Gastroesophageal sphincter (tissue), 4 donors: ENCODE data around the gene STRIP1. TPM values are rescaled to one million over a fixed set of nuclear protein-coding genes. Genes with fewer than 3 reads are reported as not detected.

Experiments used
- ATAC-seq: fragments of 150-250 bp; one replicate; pipeline ENCODE4 v1.9.1; 2016; ENCODE audit warnings: mild to moderate bottlenecking, moderate library complexity
- H3K27ac ChIP-seq, 4 donors: fragments of 200-600 bp; sonication (generic) in 3 of 4; 1 replicate in 3 of 4; 2 replicates in 1 of 4; pipeline ENCODE4 v1.5.1; 2016 to 2019
- H3K27me3 ChIP-seq: fragments of 200-600 bp; sonication (generic); one replicate; pipeline ENCODE4 v1.5.1; 2019
- H3K36me3 ChIP-seq, 2 donors: fragments of 200-600 bp; sonication (generic); one replicate each; pipeline ENCODE4 v1.5.1; 2019; ENCODE audit warnings: control low read depth in 1 of 2
- H3K4me1 ChIP-seq, 3 donors: fragments of 200-600 bp; sonication (generic); 1 replicate in 2 of 3; 2 replicates in 1 of 3; pipeline ENCODE4 v1.5.1; 2016 to 2019; ENCODE audit warnings: control low read depth in 2 of 3
- H3K4me3 ChIP-seq, 2 donors: fragments of 200-600 bp; sonication (generic); one replicate each; pipeline ENCODE4 v1.5.1; 2019; ENCODE audit warnings: mild to moderate bottlenecking in 1 of 2, moderate library complexity in 1 of 2
- H3K9me3 ChIP-seq, 3 donors: fragments of 200-600 bp; sonication (generic); one replicate each; pipeline ENCODE4 v1.5.1; 2017 to 2019; ENCODE audit warnings: control low read depth in 2 of 3
- CTCF ChIP-seq, 4 experiments: fragments of 200-600 bp in 2 of 4; fragments of 450-650 bp in 2 of 4; sonication (generic) in 1 of 4; IDR thresholded peaks; one replicate each; pipeline ENCODE4 v1.5.1; 2017 to 2019; ENCODE audit warnings: antibody characterized with exemption in 4 of 4, mild to moderate bottlenecking in 2 of 4, moderate library complexity in 2 of 4
- EP300 ChIP-seq: sonication (generic); formaldehyde crosslinking; IDR thresholded peaks from one replicate; pipeline ENCODE4 v1.6.1; 2017; ENCODE audit warnings: antibody characterized with exemption, mild to moderate bottlenecking
- POLR2A ChIP-seq, 2 donors: fragments of 450-650 bp; IDR thresholded peaks; one replicate each; pipeline ENCODE4 v1.6.1; 2017; ENCODE audit warnings: antibody characterized with exemption in 2 of 2, mild to moderate bottlenecking in 2 of 2, moderate library complexity in 1 of 2
- POLR2AphosphoS5 ChIP-seq: sonication (generic); formaldehyde crosslinking; IDR thresholded peaks from one replicate; pipeline ENCODE4 v1.6.1; 2017; ENCODE audit warnings: antibody characterized with exemption
- WGBS, 2 donors: methylation state at CpG; one replicate each; pipeline ENCODE4 v1.1.5; 2018; ENCODE audit warnings: low coverage in 1 of 2; 5-methylcytosine and 5-hydroxymethylcytosine counted together
- total RNA-seq, 4 donors: library from RNA; depleted of rRNA; stranded (reverse); fragments of >200 nt; gene quantifications; one replicate each; pipeline ENCODE4 v1.1.0, GENCODE V29; 2016

STRIP1 gene
- total RNA-seq, 4 donors from 2014 or later = 29.3 to 46.9 (median 35.9) TPM

- ATAC-seq = no peak
Observed at GRCh38 chr1:109995536-109995935, 38.9 kb upstream of the STRIP1 start.

GRCh38 chr1:109996476-109996875 lies 37.9 kb upstream of the STRIP1 start:
- Histone ChIP-seq H3K27me3 (no peaks in the 10 kb centered on the region), H3K4me3 (no peak overlapping the region), H3K4me1 (peaks cover 15 to 82% (median 33%) of the 10 kb centered on the region in 3 donors), H3K36me3 (no peaks in the 10 kb centered on the region), H3K27ac (peak overlapping the region in 3 of 4 donors; percentile 34 to 80 (median 70)), H3K9me3 (no peaks in the 10 kb centered on the region)
- WGBS, 2 donors = 75 to 96% methylated on average over 2 to 4 of the region's 5 CpGs
- TF ChIP-seq POLR2A (IDR thresholded peaks at IDR 0.05) (no peak), POLR2AphosphoS5 (no peak), CTCF (IDR thresholded peaks at IDR 0.05) (no peak), EP300 (no peak)
- no peak for ATAC-seq

More at GRCh38 chr1:109995536-109995935, 38.9 kb upstream of the STRIP1 start:
- H3K9me3 ChIP-seq = no peaks in the 10 kb centered on the region
- no peak for TF ChIP-seq EP300
- TF ChIP-seq POLR2A (IDR thresholded peaks at IDR 0.05) = no peak
- TF ChIP-seq POLR2AphosphoS5 = no peak
- no peak for TF ChIP-seq CTCF (IDR thresholded peaks at IDR 0.05)
- H3K36me3 ChIP-seq = no peaks in the 10 kb centered on the region
- peak overlapping the region; percentile 70 to 80 (median 74) for H3K27ac ChIP-seq
- H3K27me3 ChIP-seq = no peaks in the 10 kb centered on the region
- WGBS, 2 donors = 94 to 100% methylated on average over 2 of the region's 2 CpGs
- H3K4me1 ChIP-seq = peaks cover 15 to 91% (median 33%) of the 10 kb centered on the region in 3 donors
- H3K4me3 ChIP-seq = no peak overlapping the region

GRCh38 chr1:109997204-109997866 lies 37.1 kb upstream of the STRIP1 start:
- TF ChIP-seq POLR2A (IDR thresholded peaks at IDR 0.05) (no peak), POLR2AphosphoS5 (no peak), CTCF (IDR thresholded peaks at IDR 0.05) (no peak), EP300 (no peak)
- peaks cover 15 to 74% (median 33%) of the 10 kb centered on the region in 3 donors for H3K4me1 ChIP-seq
- 53 to 68% methylated on average over 6 to 7 of the region's 7 CpGs for WGBS, 2 donors

GRCh38 chr1:109997867-109998229 lies 36.6 kb upstream of the STRIP1 start:
- Histone ChIP-seq H3K36me3 (no peaks in the 10 kb centered on the region), H3K27ac (no peak overlapping the region), H3K4me1 (peaks cover 16 to 73% (median 33%) of the 10 kb centered on the region in 3 donors), H3K4me3 (no peak overlapping the region), H3K27me3 (no peaks in the 10 kb centered on the region), H3K9me3 (no peaks in the 10 kb centered on the region)
- no peak for TF ChIP-seq EP300
- ATAC-seq = no peak

More at GRCh38 chr1:109997204-109997866, 37.1 kb upstream of the STRIP1 start:
- Histone ChIP-seq H3K27me3 (no peaks in the 10 kb centered on the region), H3K4me3 (no peak overlapping the region), H3K36me3 (no peaks in the 10 kb centered on the region), H3K27ac (peak overlapping the region in 3 of 4 donors; percentile 11 to 70 (median 34)), H3K9me3 (no peaks in the 10 kb centered on the region)
- no peak for ATAC-seq

- H3K4me3 ChIP-seq = no peak overlapping the region
- H3K9me3 ChIP-seq = no peaks in the 10 kb centered on the region
- ATAC-seq = no peak
- no peaks in the 10 kb centered on the region for H3K27me3 ChIP-seq
- H3K4me1 ChIP-seq = peaks cover 38 to 73% (median 41%) of the 10 kb centered on the region in 3 donors
- TF ChIP-seq EP300 = no peak
- WGBS, 2 donors = 90 to 100% methylated on average over 1 of the region's 1 CpG
- H3K36me3 ChIP-seq = no peaks in the 10 kb centered on the region
- H3K27ac ChIP-seq = peak overlapping the region in 3 of 4 donors; percentile 75 to 79 (median 78)
Observed at GRCh38 chr1:110002695-110003094, 31.7 kb upstream of the STRIP1 start.
